Activated naive CD4-positive, alpha-beta T cell treated with anti-CD3 and anti-CD28 coated beads, Interleukin-2, amount 50 U/mL, for 72 hours (primary cell): ENCODE data around the gene PITPNC1. TPM values are rescaled to one million over a fixed set of nuclear protein-coding genes. Genes with fewer than 3 reads are reported as not detected.
"Not testable (repeated sequence)": the region's sequence is repeated elsewhere in the genome, so short reads cannot be mapped to it uniquely, and the experiment has no call there.

Experiments
- ATAC-seq, 2 donors: fragments of 150-1000 bp; cut with Tn5 transposase; 2 replicates each; pipeline ENCODE4 v1.10.0; 2021; ENCODE audit warnings: mild to moderate bottlenecking in 2 of 2, moderate library complexity in 2 of 2
- DNase-seq, 2 donors: peaks; one replicate each; pipeline ENCODE4 v3.0.0; 2021 to 2022; ENCODE audit warnings: low spot score in 2 of 2
- H3K27ac Mint-ChIP-seq, 2 donors: one replicate each; pipeline ENCODE4 v1.8.0; 2022; ENCODE audit warnings: mild to moderate bottlenecking in 2 of 2, mixed read lengths in 2 of 2
- H3K36me3 Mint-ChIP-seq, 2 donors: one replicate each; pipeline ENCODE4 v1.8.0; 2022; ENCODE audit warnings: mixed read lengths in 2 of 2
- H3K9me3 Mint-ChIP-seq, 2 donors: one replicate each; pipeline ENCODE4 v1.8.0; 2022; ENCODE audit warnings: mixed read lengths in 2 of 2
- total RNA-seq, 2 donors: library from RNA; stranded (reverse); gene quantifications; one replicate each; pipeline ENCODE4 v1.2.3, GENCODE V29; 2022

The PITPNC1 gene
- total RNA-seq, 2 donors from 2014 or later = 56.8 to 65.3 TPM

GRCh38 chr17:67675481-67675880 lies 298.4 kb downstream of the PITPNC1 start:
- Mint-ChIP-seq H3K9me3 (no peaks in the 10 kb centered on the region), H3K36me3 (peaks cover 0 to 8% of the 10 kb centered on the region in 2 donors), H3K27ac (peak overlapping the region in 1 of 2 donors; percentile 54)
- ATAC-seq (no peak), DNase-seq (no peak)

GRCh38 chr17:67676305-67676704 lies 299.2 kb downstream of the PITPNC1 start:
- peak overlapping the region in 1 of 2 donors; percentile 47 for H3K27ac Mint-ChIP-seq
- H3K36me3 Mint-ChIP-seq = peaks cover 0 to 8% of the 10 kb centered on the region in 2 donors
- no peaks in the 10 kb centered on the region for H3K9me3 Mint-ChIP-seq
- ATAC-seq (no peak), DNase-seq (no peak)

DNA sequence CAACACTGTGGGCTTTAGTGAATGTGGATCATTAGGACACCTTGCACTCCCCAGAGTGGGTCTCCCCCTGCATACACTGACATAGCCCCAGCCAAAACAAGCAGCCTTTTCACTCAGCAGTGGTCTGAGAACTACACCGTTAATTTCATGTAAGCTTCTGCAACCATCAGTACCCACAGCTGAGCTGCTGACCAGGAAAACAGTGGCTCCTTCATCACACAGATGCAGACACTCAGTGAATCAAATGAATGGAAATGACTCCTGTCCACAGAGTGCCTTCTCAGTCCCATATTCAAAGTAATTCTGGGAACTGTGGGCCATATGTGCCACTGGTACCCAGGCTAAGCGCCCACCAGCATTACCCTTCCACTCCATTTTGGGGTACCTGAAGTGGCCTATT lies 301.3 kb downstream of the PITPNC1 start:
- H3K9me3 Mint-ChIP-seq = no peaks in the 10 kb centered on the region
- ATAC-seq (no peak), DNase-seq (no peak)
- H3K27ac Mint-ChIP-seq = no peak overlapping the region
- H3K36me3 Mint-ChIP-seq = peaks cover 0 to 8% of the 10 kb centered on the region in 2 donors

- Mint-ChIP-seq H3K27ac (peak overlapping the region in 1 of 2 donors; percentile 79), H3K36me3 (peaks cover 0 to 8% of the 10 kb centered on the region in 2 donors), H3K9me3 (no peaks in the 10 kb centered on the region)
- DNase-seq (no peak), ATAC-seq (no peak)
Observed at GRCh38 chr17:67679225-67679624, 302.1 kb downstream of the PITPNC1 start.

- ATAC-seq (no peak), DNase-seq (no peak)
- no peaks in the 10 kb centered on the region for H3K9me3 Mint-ChIP-seq
- H3K36me3 Mint-ChIP-seq = peaks cover 0 to 8% of the 10 kb centered on the region in 2 donors
- peak overlapping the region in 1 of 2 donors; percentile 79 for H3K27ac Mint-ChIP-seq
Observed at GRCh38 chr17:67679721-67680120, 302.6 kb downstream of the PITPNC1 start.

DNA sequence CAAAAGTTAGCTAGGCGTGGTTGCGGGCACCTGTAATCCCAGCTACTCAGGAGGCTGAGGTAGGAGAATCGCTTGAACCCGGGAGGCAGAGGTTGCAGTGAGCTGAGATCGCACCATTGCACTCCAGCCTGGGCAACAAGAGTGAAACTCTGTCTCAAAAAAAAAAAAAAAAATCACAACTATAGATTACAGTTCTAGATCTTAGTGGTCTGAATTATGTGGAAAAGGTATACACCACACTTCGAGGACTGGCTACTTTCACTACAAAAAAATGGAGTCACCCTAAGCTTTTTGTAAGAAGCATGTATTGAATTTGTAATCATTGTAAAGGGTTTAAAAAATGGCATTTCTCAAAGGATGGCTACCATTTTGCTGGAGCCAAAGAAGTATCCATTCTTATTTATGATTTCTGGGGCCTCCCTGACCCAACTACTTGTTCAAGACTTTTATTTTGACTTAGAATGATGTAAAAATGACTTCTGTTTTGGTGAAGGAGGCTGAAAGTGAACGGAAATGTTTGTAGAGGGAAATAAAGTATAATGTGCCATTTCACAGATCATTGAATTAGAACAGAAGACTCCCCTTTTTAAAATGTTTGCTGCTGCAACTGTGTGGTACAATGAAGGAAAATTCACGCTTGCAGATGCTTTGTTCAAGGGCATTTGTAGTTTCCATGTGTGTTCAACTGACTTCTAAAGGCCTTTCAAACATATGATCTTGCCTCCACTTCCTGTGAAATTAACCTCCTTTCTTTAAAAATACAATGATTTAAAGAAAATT lies 303.6 kb downstream of the PITPNC1 start:
- H3K9me3 Mint-ChIP-seq = no peaks in the 10 kb centered on the region
- no peak for DNase-seq
- H3K36me3 Mint-ChIP-seq = peaks cover 0 to 8% of the 10 kb centered on the region in 2 donors
- peak overlapping the region; percentile 29 to 79 for H3K27ac Mint-ChIP-seq
- no peak for ATAC-seq

- H3K9me3 Mint-ChIP-seq = no peaks in the 10 kb centered on the region
- DNase-seq (no peak), ATAC-seq (no peak)
- H3K27ac Mint-ChIP-seq = no peak overlapping the region
- peaks cover 0 to 8% of the 10 kb centered on the region in 2 donors for H3K36me3 Mint-ChIP-seq
Observed at GRCh38 chr17:67682196-67682595, 305.1 kb downstream of the PITPNC1 start.

- DNase-seq = no peak
- H3K9me3 Mint-ChIP-seq = no peaks in the 10 kb centered on the region
- no peak for ATAC-seq
- H3K36me3 Mint-ChIP-seq = no peaks in the 10 kb centered on the region
- peak overlapping the region in 1 of 2 donors; percentile 49 for H3K27ac Mint-ChIP-seq
Observed at GRCh38 chr17:67685351-67685750, 308.3 kb downstream of the PITPNC1 start.

GRCh38 chr17:67686241-67686640 lies 309.2 kb downstream of the PITPNC1 start:
- H3K27ac Mint-ChIP-seq = peak overlapping the region in 1 of 2 donors; percentile 49

GRCh38 chr17:67687511-67687910 lies 310.4 kb downstream of the PITPNC1 start:
- H3K9me3 Mint-ChIP-seq = no peaks in the 10 kb centered on the region
- no peaks in the 10 kb centered on the region for H3K36me3 Mint-ChIP-seq
- H3K27ac Mint-ChIP-seq = no peak overlapping the region
- DNase-seq (no peak), ATAC-seq (no peak)

More at GRCh38 chr17:67686241-67686640, 309.2 kb downstream of the PITPNC1 start:
- ATAC-seq = no peak
- Mint-ChIP-seq H3K36me3 (no peaks in the 10 kb centered on the region), H3K9me3 (no peaks in the 10 kb centered on the region)
- no peak for DNase-seq

- Mint-ChIP-seq H3K36me3 (no peaks in the 10 kb centered on the region), H3K27ac (no peak overlapping the region), H3K9me3 (no peaks in the 10 kb centered on the region)
- ATAC-seq (peak; percentile 39 to 54), DNase-seq (peak in 1 of 2 donors; percentile 60)
Observed at GRCh38 chr17:67689534-67690177, 312.6 kb downstream of the PITPNC1 start.

DNA sequence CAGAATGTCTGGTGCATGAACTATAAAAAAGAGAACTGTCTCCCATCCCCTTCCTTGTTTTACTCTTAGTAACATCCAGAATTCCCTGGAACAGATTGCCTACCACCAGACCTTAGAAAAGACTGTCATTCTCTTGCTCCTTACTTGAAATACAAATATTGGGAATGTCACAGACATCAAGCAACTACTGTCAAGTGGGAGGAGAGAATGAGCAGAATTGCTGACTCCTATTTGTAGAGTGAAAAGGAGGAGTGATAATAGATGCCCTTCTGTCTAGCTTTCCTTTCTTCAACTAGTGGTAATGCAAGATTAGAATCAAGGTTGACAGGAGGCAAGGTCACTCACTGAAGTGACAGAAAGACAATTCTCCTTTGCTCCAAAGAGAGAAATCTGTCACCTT lies 316.7 kb downstream of the PITPNC1 start:
- Mint-ChIP-seq H3K9me3 (no peaks in the 10 kb centered on the region), H3K36me3 (no peaks in the 10 kb centered on the region), H3K27ac (peak overlapping the region; percentile 12 to 36)
- no peak for DNase-seq
- no peak for ATAC-seq

DNA sequence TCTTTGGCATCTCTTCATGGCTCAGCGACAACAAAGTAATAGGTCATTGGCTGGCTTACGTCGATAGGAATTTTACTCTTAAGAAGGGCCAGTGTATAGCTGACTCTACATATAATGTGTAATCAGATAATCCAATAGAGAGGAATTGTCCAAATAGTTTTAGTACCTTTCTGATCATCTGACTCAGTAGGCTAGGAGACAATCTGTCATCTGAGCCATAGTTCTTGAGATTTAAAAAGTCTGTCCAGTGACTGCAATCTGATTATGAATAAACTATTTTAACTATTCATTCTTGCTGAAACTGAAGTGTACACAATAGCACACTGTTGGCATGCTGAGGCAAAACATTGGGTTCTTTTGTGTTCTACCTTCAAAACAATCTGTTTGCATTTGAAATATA lies 319.3 kb downstream of the PITPNC1 start:
- Mint-ChIP-seq H3K27ac (no peak overlapping the region), H3K36me3 (no peaks in the 10 kb centered on the region), H3K9me3 (no peaks in the 10 kb centered on the region)
- DNase-seq (no peak), ATAC-seq (no peak)

DNA sequence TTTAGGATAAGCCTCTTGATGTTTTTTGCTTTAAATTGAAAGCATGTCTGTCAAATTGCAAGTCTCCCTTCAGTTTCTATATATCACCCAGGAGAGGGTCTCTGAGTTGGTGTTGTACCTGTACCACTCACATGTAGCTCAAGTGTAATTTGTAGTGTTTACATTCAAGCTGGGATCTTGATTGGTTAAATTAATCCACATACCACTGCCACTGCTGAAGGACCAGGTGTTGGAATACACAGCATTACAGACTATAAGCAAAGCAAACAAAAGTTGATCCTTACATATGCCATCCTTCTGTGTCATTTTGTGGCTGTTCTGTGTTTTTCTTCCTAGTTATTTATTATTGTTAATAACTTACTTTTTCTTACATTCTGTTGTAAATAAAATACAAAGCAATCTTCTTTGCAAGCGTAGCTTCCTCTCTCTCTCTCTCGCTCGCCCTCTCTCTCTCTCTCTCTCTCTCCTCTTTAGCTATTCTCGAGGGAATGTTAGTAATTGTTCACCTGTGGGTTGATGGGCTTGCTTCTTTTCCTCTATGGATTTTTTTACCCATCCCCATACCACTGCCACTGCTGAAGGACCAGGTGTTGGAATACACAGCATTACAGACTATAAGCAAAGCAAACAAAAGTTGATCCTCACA lies 319.9 kb downstream of the PITPNC1 start:
- peak overlapping the region in 1 of 2 donors; percentile 16 for H3K27ac Mint-ChIP-seq
- no peaks in the 10 kb centered on the region for H3K9me3 Mint-ChIP-seq
- ATAC-seq (no peak), DNase-seq (no peak)
- H3K36me3 Mint-ChIP-seq = no peaks in the 10 kb centered on the region

DNA sequence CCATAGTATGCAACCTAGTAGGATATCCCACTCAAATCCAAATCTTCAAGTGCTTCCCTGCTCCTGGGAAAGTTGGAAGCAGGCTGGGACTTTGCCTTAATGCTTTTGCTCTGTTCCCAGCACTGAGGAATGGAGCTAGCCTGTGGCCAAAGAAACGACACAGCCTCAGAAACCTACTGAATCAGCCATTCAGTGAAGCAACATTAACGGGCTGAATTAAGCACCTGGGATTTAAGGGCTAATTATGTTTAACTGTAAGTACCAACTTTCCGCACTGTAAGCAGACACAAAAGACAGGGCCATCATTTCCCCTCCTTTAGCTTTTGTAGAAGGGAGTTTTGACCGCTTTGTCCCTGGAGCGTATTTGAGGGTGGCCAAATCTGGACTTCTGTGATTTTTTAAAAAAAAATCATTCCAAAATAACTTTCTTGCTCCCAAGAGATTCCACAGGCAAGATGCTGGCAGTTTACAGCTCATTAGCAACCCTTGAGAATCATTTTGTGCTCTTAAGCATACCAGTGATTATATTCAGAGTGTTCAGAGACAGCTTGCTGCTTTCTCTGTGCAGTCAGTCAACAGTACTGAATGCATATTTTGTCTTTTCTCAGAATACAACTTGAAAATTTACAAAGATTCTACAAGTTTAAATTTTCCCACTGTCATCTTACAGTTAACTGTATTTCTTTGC lies 323.1 kb downstream of the PITPNC1 start:
- ATAC-seq = no peak
- Mint-ChIP-seq H3K9me3 (no peaks in the 10 kb centered on the region), H3K36me3 (no peaks in the 10 kb centered on the region), H3K27ac (peak overlapping the region in 1 of 2 donors; percentile 4)
- DNase-seq = no peak

DNA sequence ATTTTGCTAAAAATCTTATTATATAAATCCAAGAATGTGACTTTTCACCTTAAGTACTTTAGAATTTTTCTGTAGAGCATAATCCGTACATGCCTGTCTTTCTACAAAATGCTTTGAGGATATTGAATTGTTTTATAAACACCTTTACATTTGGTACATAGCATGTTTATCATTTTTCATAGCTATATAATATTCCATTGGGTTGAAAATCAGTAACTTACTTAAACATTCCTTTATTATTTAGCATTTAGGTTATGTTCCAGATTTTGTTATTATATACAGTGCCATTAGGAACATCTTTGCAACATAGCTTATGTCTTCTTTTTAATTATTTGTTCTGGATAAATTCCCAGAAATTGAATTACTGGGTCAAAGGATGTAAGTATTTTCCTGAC lies 323.6 kb downstream of the PITPNC1 start:
- DNase-seq = no peak
- Mint-ChIP-seq H3K9me3 (no peaks in the 10 kb centered on the region), H3K36me3 (no peaks in the 10 kb centered on the region), H3K27ac (no peak overlapping the region)
- ATAC-seq = no peak

DNA sequence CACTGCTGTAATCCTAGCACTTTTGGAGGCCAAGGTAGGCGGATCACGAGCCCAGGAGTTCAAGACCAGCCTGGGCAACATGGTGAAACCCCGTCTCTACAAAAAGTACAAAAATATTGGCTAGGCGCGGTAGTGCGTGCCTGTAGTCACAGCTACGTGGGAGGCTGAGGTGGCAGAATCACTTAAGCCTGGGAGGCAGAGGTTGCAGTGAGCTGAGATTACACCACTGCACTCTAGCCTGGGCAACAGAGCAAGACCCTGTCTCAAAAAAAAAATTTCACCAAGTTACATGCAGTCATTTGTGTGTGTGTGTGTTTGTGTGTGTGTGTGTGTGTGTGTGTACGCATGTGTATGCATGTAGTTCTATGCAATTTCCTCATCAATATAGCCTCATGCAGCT lies 325.8 kb downstream of the PITPNC1 start:
- ATAC-seq, H3K36me3 Mint-ChIP-seq, H3K9me3 Mint-ChIP-seq, H3K27ac Mint-ChIP-seq, DNase-seq: not testable (repeated sequence)
